BLaER1 (cell line): ENCODE data around the gene SPATC1L.
A peak's percentile ranks its signal among the peaks of the same experiment; 100 is the strongest.

ENCODE experiments used
- H3K27ac ChIP-seq: shearing (Covaris generic); formaldehyde crosslinking; 2 replicates; pipeline ENCODE4 v1.8.1; 2022
- H3K27me3 ChIP-seq: shearing (Covaris generic); formaldehyde crosslinking; 2 replicates; pipeline ENCODE4 v1.8.1; 2022
- H3K36me3 ChIP-seq: shearing (Covaris generic); formaldehyde crosslinking; 2 replicates; pipeline ENCODE4 v1.8.1; 2022
- H3K4me1 ChIP-seq: shearing (Covaris generic); formaldehyde crosslinking; 2 replicates; pipeline ENCODE4 v1.8.1; 2022
- H3K4me2 ChIP-seq: shearing (Covaris generic); formaldehyde crosslinking; 2 replicates; pipeline ENCODE4 v1.8.1; 2022
- H3K4me3 ChIP-seq: shearing (Covaris generic); formaldehyde crosslinking; 2 replicates; pipeline ENCODE4 v1.8.1; 2022
- H3K9ac ChIP-seq: shearing (Covaris generic); formaldehyde crosslinking; 2 replicates; pipeline ENCODE4 v1.8.1; 2022
- H3K9me3 ChIP-seq: shearing (Covaris generic); formaldehyde crosslinking; 2 replicates; pipeline ENCODE4 v1.8.1; 2022
- H4K20me1 ChIP-seq: shearing (Covaris generic); formaldehyde crosslinking; 2 replicates; pipeline ENCODE4 v1.8.1; 2022
- Cebpa-rat ChIP-seq: shearing (Covaris generic); IDR thresholded peaks from 2 replicates; pipeline ENCODE4 v1.8.1; 2022

Gene SPATC1L

DNA sequence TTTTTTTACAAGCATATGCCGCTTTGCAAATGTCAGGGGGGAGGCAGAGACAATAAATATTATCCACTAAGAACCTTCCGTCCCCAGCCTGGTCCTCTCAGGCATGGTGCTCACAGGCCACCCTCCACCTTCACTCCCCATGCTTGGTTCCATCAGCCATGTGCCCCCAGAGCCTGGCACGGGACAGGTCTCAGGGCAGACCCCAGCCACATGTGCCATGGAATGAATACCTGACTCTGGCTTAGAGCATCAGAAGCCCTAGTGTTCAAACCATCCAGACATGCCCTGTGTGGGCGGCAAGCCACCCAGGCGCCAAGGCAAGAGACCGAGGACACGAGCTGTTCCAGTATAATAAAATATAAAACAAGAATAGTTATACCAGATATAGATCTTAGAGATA lies 39.0 kb upstream of the SPATC1L start:
- H3K36me3 ChIP-seq = peaks cover 40% of the 10 kb centered on the region
- no peak overlapping the region for H3K27ac ChIP-seq
- H3K9ac ChIP-seq = no peak overlapping the region
- no peaks in the 10 kb centered on the region; the same call in 1 of the 2 replicates for H3K9me3 ChIP-seq
- TF ChIP-seq Cebpa-rat = no peak
- H3K4me2 ChIP-seq = no peak overlapping the region
- peaks cover 56% of the 10 kb centered on the region for H4K20me1 ChIP-seq
- H3K4me1 ChIP-seq = peaks cover 38% of the 10 kb centered on the region
- no peaks in the 10 kb centered on the region for H3K27me3 ChIP-seq
- no peak overlapping the region for H3K4me3 ChIP-seq

DNA sequence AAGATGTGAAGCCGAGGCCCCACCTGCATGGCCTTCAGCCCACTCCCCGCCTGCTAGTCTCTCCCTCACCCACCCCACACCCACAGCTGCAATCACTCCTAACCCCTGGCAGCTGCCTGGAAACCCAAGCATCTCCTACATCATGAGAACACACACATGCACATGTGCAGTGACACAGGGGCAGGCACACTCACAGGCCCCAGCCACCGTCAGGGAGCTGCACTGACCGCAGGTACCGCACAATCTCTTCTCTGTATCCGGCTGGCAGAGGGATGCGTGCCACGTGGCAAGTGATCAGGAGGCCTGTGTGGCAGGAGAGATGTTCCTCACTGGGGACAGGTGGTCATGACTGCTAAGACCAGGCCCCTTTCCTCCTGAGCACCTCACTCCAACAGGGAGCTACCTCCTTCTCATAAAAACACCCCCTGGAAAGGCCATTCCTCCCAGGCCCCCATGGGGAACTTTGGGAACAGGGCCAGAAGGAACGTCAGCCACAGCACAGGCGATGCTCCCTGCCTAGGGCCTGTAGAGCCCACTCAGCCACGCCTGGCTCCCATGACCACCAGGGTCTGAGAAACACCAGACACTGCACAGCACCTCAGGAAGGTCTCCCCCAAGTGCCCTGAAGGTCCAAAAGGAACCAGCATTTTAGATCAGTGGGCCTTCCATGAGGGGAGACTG lies 38.3 kb upstream of the SPATC1L start:
- no peak for TF ChIP-seq Cebpa-rat
- Histone ChIP-seq H3K9ac (no peak overlapping the region), H3K36me3 (peaks cover 40% of the 10 kb centered on the region), H3K27ac (no peak overlapping the region), H4K20me1 (peaks cover 52% of the 10 kb centered on the region), H3K4me2 (no peak overlapping the region), H3K27me3 (no peaks in the 10 kb centered on the region), H3K9me3 (no peaks in the 10 kb centered on the region; the same call in 1 of the 2 replicates), H3K4me1 (peaks cover 34% of the 10 kb centered on the region), H3K4me3 (no peak overlapping the region)

DNA sequence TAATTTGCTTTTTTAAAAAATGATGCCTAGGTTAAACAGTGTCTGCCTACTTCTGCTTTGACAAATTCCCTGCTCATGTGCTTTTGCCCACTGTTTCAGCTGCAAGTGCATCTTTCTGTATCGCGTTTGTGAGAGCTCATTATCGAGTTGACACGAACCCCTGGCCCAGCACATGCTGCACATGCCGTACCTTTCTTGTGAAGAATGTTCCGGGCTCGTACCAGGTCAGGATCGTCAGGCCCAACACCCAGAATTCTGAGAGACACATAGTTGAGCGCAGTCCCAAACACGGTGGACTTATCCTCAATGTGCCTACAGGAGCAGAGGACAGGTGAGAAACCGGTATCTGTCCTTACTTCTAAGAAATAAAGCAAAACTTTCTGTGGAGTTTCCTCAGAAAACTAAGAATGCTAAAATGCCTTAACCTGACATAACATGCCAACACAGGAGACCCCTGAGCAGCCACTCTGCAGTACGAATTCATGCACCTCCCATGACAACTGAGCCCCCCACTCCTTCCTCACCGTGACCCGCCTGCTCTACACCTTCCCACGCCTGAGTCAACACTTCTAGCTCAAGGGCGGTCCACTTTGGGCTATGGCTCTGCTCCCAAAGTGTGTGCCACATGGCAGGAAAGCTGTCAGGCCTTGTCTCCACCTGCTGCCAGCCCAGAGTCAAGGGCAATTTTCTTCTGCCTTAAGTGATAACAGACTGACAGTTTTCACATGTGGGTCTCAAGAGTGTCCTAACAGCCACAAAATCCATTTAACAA lies 37.6 kb upstream of the SPATC1L start:
- Histone ChIP-seq H3K27me3 (no peaks in the 10 kb centered on the region), H3K36me3 (peaks cover 40% of the 10 kb centered on the region), H3K4me2 (no peak overlapping the region), H4K20me1 (peaks cover 45% of the 10 kb centered on the region), H3K4me1 (peaks cover 34% of the 10 kb centered on the region), H3K9ac (no peak overlapping the region), H3K9me3 (no peaks in the 10 kb centered on the region; the same call in 1 of the 2 replicates), H3K27ac (no peak overlapping the region), H3K4me3 (no peak overlapping the region)
- no peak for TF ChIP-seq Cebpa-rat

DNA sequence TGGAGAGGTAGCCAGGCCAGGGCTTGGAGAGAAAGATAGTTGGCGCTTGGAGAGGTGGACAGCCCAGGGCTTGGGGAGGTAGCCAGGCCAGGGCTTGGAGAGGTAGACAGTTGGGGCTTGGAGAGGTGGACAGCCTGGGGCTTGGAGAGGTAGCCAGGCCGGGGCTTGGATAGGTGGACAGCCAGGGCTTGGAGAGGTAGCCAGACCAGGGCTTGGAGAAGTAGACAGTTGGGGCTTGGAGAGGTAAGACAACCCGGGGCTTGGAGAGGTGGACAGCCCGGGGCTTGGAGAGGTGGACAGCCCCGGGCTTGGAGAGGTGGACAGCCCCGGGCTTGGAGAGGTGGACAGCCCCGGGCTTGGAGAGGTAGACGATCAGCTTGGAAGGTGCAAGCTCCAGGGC lies 36.6 kb upstream of the SPATC1L start:
- TF ChIP-seq Cebpa-rat = no peak
- H3K9ac ChIP-seq = no peak overlapping the region
- no peak overlapping the region for H3K4me2 ChIP-seq
- peaks cover 45% of the 10 kb centered on the region for H3K36me3 ChIP-seq
- H3K27me3 ChIP-seq = no peaks in the 10 kb centered on the region
- no peak overlapping the region for H3K27ac ChIP-seq
- H3K4me1 ChIP-seq = peaks cover 28% of the 10 kb centered on the region
- peaks cover 35% of the 10 kb centered on the region; the same call in 1 of the 2 replicates for H4K20me1 ChIP-seq
- no peaks in the 10 kb centered on the region; the same call in 1 of the 2 replicates for H3K9me3 ChIP-seq
- no peak overlapping the region for H3K4me3 ChIP-seq

DNA sequence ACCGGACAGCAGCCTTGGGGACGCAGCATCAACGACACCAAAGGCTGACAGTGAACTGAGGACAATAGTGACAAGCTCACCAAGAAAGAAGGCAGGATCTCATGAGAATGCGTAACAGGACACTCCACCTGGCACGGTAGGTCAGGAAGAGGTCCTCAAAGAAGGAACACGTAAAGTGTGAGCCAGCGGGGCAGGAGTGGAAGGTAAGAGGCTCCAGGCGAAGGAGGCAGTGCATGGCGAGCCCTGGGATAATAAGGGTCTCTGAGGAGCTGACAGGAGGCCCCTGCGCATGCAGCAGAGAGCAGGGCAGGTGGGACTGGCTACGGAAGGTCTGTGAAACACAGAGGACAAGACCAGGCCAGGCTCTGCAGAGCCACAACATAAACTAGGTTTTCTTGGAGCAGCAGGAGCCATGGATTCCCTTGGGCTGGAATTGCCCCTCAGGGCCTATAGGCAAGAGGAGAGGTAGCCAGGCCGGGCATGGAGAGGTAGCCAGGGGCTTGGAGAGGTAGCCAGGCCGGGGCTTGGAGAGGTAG lies 36.1 kb upstream of the SPATC1L start:
- Histone ChIP-seq H3K9ac (no peak overlapping the region; the same call in 1 of the 2 replicates), H3K27ac (no peak overlapping the region), H3K36me3 (peaks cover 49% of the 10 kb centered on the region), H3K4me2 (no peak overlapping the region), H4K20me1 (peaks cover 34% of the 10 kb centered on the region; the same call in 1 of the 2 replicates), H3K27me3 (no peaks in the 10 kb centered on the region), H3K4me3 (no peak overlapping the region), H3K9me3 (no peaks in the 10 kb centered on the region; the same call in 1 of the 2 replicates), H3K4me1 (peaks cover 27% of the 10 kb centered on the region)
- no peak for TF ChIP-seq Cebpa-rat

DNA sequence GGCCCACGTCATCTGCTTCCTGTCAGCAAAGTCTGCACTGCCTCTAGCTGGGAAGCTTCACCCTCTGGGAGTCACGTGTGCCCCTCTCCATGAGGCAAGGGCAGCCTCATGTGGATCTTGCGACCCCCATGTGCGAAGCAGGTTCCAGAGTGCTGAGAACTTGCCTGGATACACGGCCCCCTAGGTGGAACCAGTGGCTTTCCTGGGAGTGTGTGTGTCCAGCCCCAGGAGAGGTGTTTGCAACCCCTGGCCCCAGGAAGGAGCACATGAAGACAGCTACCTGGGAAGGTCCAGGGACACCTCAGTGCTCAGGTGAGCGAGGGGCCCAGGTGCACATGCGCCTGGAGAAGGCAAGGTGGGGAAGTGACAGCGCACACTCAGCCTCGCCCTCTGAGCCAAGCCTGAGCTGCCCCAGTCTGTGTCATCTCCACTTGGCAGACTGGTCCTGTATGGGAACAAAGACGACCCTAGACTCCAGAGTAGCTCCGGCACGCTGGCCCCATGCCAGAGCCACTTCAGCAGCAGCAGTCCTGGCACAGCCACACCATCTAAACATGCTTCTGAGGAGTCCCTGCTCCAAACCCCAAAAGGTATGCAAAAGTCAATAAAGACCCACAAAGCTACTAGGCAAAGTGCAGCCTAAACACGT lies 35.5 kb upstream of the SPATC1L start:
- Histone ChIP-seq H3K9me3 (no peaks in the 10 kb centered on the region), H3K36me3 (peaks cover 49% of the 10 kb centered on the region), H4K20me1 (peaks cover 34% of the 10 kb centered on the region), H3K4me2 (peak overlapping the region; percentile 42), H3K27ac (0 out of 2 replicates have a peak overlapping the region, but pooled peaks have one; percentile 22), H3K4me3 (no peak overlapping the region), H3K4me1 (peaks cover 27% of the 10 kb centered on the region), H3K27me3 (no peaks in the 10 kb centered on the region), H3K9ac (no peak overlapping the region; the same call in 1 of the 2 replicates)
- TF ChIP-seq Cebpa-rat = no peak

DNA sequence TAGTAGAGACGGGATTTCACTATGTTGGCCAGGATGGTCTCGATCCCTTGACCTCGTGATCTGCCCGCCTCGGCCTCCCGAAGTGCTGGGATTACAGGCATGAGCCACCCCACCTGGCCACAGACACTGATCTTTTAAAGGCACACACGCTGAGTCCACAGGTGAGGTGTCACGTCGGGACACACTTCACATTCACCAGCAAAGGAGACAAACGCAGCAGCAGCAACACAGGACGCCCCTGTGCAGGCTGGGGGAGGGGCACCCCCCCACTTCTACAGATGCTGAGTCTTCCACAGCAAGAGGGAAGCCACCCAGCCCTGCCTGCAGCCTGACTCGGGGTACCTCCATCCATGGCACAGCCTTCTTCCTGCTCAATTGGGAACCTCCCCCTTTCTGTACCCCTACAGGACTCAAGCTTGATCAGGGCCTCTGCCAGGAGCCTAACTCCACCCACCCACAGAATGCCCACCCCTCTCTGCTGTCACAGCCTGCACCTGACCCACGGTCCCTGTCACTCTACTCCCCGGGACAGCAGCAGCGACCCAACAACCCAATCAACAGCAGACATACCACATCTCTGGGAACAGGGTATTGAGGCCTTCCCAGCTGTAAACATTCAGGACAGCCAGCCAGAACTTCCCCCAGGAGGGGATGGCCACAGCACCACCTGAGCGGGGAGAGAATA lies 34.8 kb upstream of the SPATC1L start:
- 0 out of 2 replicates have a peak overlapping the region, but pooled peaks have one; percentile 22 for H3K27ac ChIP-seq
- no peaks in the 10 kb centered on the region for H3K27me3 ChIP-seq
- no peak overlapping the region for H3K4me3 ChIP-seq
- no peak for TF ChIP-seq Cebpa-rat
- peak overlapping the region; percentile 42 for H3K4me2 ChIP-seq
- H3K9ac ChIP-seq = no peak overlapping the region
- H3K4me1 ChIP-seq = peaks cover 27% of the 10 kb centered on the region
- H3K9me3 ChIP-seq = no peaks in the 10 kb centered on the region
- H4K20me1 ChIP-seq = peaks cover 40% of the 10 kb centered on the region
- H3K36me3 ChIP-seq = peaks cover 49% of the 10 kb centered on the region

DNA sequence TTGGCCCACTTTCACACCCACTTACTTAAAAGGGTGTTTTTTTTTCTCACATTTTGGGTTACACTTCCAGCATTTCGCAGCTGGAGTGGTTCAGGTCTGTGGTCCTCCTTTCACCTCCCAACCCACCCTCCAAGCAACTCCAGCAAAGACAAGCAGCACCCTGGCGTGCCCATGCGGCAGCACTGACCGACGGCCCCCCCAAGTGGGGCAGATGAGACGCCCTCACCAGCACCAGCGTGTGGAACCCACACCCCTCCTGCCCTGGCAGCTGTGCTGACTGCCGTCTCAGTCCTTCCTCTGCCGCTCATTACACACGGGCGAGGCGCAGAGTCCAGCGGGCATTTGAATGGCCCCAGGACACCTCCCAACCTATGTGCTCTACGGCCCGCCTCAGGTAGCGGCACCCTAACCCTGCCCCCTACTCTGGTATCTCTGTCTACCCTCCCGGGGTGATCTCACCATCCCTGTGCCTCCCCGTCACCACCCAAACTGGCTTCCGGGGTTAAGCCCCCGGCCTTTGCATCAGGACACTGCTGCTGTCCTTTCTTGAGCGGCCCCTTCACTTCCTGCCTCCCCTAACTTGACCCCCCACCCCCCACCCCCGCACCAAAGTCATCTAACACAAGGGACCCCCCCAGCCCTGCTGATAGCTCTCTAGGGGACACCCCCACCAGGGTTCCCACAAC lies 33.4 kb upstream of the SPATC1L start:
- Histone ChIP-seq H3K27ac (0 out of 2 replicates have a peak overlapping the region, but pooled peaks have one; percentile 18), H3K4me3 (no peak overlapping the region), H3K4me2 (peak overlapping the region; percentile 32; the same call in 1 of the 2 replicates), H3K27me3 (no peaks in the 10 kb centered on the region), H3K36me3 (peaks cover 55% of the 10 kb centered on the region), H4K20me1 (peaks cover 40% of the 10 kb centered on the region), H3K9me3 (no peaks in the 10 kb centered on the region), H3K4me1 (peaks cover 27% of the 10 kb centered on the region), H3K9ac (no peak overlapping the region)
- no peak for TF ChIP-seq Cebpa-rat
